Keratinocyte (primary cell): ENCODE data around the gene ZNF503. TPM values are rescaled to one million over a fixed set of nuclear protein-coding genes. Genes with fewer than 3 reads are reported as not detected.

Source experiments
- DNase-seq: peaks from one replicate; pipeline ENCODE4 v3.0.0-alpha.2; 2011; ENCODE audit warnings: low read depth, missing footprints, low spot score
- FAIRE-seq: peaks from 2 replicates; lab custom pipeline; 2011; peaks lifted over from hg19 to GRCh38; lab: Jason Lieb, UNC
- H2AFZ ChIP-seq: 2 replicates; pipeline ENCODE4 v1.6.0; 2012; ENCODE audit warnings: low read length, control low read depth, inconsistent platforms; ENCODE audit not compliant: control insufficient read depth
- H3K27ac ChIP-seq: 2 replicates; pipeline ENCODE4 v1.5.1; 2011; ENCODE audit warnings: low read length; ENCODE audit not compliant: control insufficient read depth, insufficient read depth
- H3K27me3 ChIP-seq: 3 replicates; pipeline ENCODE4 v1.6.0; 2011; ENCODE audit warnings: low read length; ENCODE audit not compliant: control insufficient read depth, insufficient read depth; ENCODE audit errors: extremely low read depth
- H3K36me3 ChIP-seq, 2 experiments: 2 replicates in 1 of 2; 3 replicates in 1 of 2; pipeline ENCODE4 v1.5.1; 2011; ENCODE audit warnings: low read length in 2 of 2, mild to moderate bottlenecking in 1 of 2; ENCODE audit not compliant: control insufficient read depth in 2 of 2, insufficient read depth in 2 of 2; ENCODE audit errors: extremely low read depth in 1 of 2
- H3K4me1 ChIP-seq: 3 replicates; pipeline ENCODE4 v1.5.1; 2011; ENCODE audit warnings: low read length; ENCODE audit not compliant: control insufficient read depth, insufficient read depth; ENCODE audit errors: extremely low read depth
- H3K4me2 ChIP-seq: 3 replicates; pipeline ENCODE4 v1.6.0; 2011; ENCODE audit warnings: low read depth, low read length; ENCODE audit not compliant: control insufficient read depth, insufficient read depth; ENCODE audit errors: extremely low read depth
- H3K4me3 ChIP-seq, 3 experiments: fragments of 200-600 bp in 1 of 3; sonication (generic) in 1 of 3; 2 replicates in 2 of 3; 3 replicates in 1 of 3; pipeline ENCODE4 v1.5.1; 2011 to 2016; ENCODE audit warnings: low read length in 3 of 3, mild to moderate bottlenecking in 3 of 3, control low read depth in 2 of 3, inconsistent platforms in 1 of 3, low read depth in 1 of 3, mixed read lengths in 1 of 3, mixed run types in 1 of 3, moderate library complexity in 1 of 3; ENCODE audit not compliant: control insufficient read depth in 2 of 3, insufficient read depth in 2 of 3; ENCODE audit errors: extremely low read depth in 1 of 3
- H3K79me2 ChIP-seq: 2 replicates; pipeline ENCODE4 v1.6.0; 2012; ENCODE audit warnings: low read length; ENCODE audit not compliant: control insufficient read depth, insufficient read depth
- H3K9ac ChIP-seq: 3 replicates; pipeline ENCODE4 v1.6.0; 2011; ENCODE audit warnings: low read length; ENCODE audit not compliant: control insufficient read depth, insufficient read depth; ENCODE audit errors: extremely low read depth
- H3K9me1 ChIP-seq: 3 replicates; pipeline ENCODE4 v1.6.0; 2011; ENCODE audit warnings: low read length; ENCODE audit not compliant: control insufficient read depth, insufficient read depth; ENCODE audit errors: extremely low read depth
- H3K9me3 ChIP-seq: 2 replicates; pipeline ENCODE4 v1.5.1; 2012; ENCODE audit warnings: low read depth, low read length; ENCODE audit not compliant: control insufficient read depth
- H4K20me1 ChIP-seq: 3 replicates; pipeline ENCODE4 v1.6.0; 2011; ENCODE audit warnings: low read length; ENCODE audit not compliant: control insufficient read depth, insufficient read depth; ENCODE audit errors: extremely low read depth
- EZH2 ChIP-seq: IDR thresholded peaks from one replicate; pipeline ENCODE4 v1.6.1; 2012; ENCODE audit warnings: inconsistent platforms, mild to moderate bottlenecking, low read length, moderate library complexity
- dilution Hi-C: fragments of 300-500 bp; cut with MboI; formaldehyde crosslinking; loops from one replicate; pipeline ENCODE4 v1.7.0; 2020; ENCODE audit warnings: low sequenced_read_pairs; ENCODE audit not compliant: extremely low pct_ligation_motif_present
- polyA plus RNA-seq, 5 experiments: library from polyadenylated mRNA; depleted of rRNA in 3 of 5; stranded (reverse) in 3 of 5; stranded (forward) in 1 of 5; unstranded in 1 of 5; fragments of >200 nt; gene quantifications; 1 replicate in 1 of 5; 2 replicates in 3 of 5; 3 replicates in 1 of 5; pipeline versions ENCODE4 v1.2.1 to v1.2.3, GENCODE V29; 2011 to 2012; ENCODE audit warnings: missing spikeins in 2 of 5, low read depth in 1 of 5, low replicate concordance in 1 of 5
- TF ChIP-seq, protein P1 (sequence below), 3 experiments: IDR thresholded peaks in 1 of 3; conservative IDR thresholded peaks in 1 of 3; optimal IDR thresholded peaks in 1 of 3; 2 replicates in 2 of 3; 3 replicates in 1 of 3; pipeline versions ENCODE3 to v1.5.1; 2011; ENCODE audit warnings: low read length in 3 of 3, mild to moderate bottlenecking in 3 of 3, moderate library complexity in 2 of 3, control low read depth in 1 of 3, inconsistent platforms in 1 of 3; ENCODE audit not compliant: insufficient read depth in 2 of 3; ENCODE audit errors: extremely low read depth in 1 of 3

The ZNF503 gene
- polyA plus RNA-seq, 1 donor (not counting 4 experiments of a cell fraction or from before 2014, with no cell fraction given) = 1.5 TPM

DNA sequence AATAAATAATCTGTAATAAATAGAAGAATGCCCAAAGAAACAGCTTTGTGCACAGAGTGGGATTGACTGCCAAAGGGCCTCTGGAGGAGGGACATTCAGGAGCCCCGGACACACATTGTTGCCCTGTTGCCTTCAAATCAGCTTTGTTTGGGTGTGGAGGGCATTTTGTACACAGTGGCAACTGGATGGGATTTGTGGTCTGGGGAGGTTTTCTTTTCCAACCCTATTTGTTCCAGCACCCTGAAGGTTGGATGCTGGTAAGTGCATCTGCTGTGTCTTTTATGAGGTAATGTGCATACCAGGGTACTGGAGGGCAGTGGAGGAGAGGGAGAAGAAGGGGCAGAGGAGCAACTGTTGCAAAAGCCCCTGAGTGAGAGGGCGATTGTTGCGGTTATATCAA is 36.1 kb upstream of the ZNF503 start:
- Histone ChIP-seq H3K27me3 (no peaks in the 10 kb centered on the region), H2AFZ (no peak overlapping the region), H3K36me3 (no peaks in the 10 kb centered on the region), H3K9me1 (no peaks in the 10 kb centered on the region), H3K27ac (no peak overlapping the region), H3K9ac (no peak overlapping the region), H3K79me2 (no peaks in the 10 kb centered on the region), H3K9me3 (no peaks in the 10 kb centered on the region), H3K4me2 (no peak overlapping the region), H4K20me1 (no peaks in the 10 kb centered on the region), H3K4me1 (no peaks in the 10 kb centered on the region), H3K4me3 (no peak overlapping the region)
- FAIRE-seq (no peak), DNase-seq (no peak)
- no peak for TF ChIP-seq EZH2
- TF ChIP-seq, protein P1, sequence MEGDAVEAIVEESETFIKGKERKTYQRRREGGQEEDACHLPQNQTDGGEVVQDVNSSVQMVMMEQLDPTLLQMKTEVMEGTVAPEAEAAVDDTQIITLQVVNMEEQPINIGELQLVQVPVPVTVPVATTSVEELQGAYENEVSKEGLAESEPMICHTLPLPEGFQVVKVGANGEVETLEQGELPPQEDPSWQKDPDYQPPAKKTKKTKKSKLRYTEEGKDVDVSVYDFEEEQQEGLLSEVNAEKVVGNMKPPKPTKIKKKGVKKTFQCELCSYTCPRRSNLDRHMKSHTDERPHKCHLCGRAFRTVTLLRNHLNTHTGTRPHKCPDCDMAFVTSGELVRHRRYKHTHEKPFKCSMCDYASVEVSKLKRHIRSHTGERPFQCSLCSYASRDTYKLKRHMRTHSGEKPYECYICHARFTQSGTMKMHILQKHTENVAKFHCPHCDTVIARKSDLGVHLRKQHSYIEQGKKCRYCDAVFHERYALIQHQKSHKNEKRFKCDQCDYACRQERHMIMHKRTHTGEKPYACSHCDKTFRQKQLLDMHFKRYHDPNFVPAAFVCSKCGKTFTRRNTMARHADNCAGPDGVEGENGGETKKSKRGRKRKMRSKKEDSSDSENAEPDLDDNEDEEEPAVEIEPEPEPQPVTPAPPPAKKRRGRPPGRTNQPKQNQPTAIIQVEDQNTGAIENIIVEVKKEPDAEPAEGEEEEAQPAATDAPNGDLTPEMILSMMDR (optimal IDR thresholded peaks at IDR 0.05 in 1 of 3, IDR thresholded peaks at IDR 0.05 in 1 of 3, conservative IDR thresholded peaks at IDR 0.05 in 1 of 3; ENCODE audit: extremely low read depth in 1 of 3, insufficient read depth in 2 of 3, low read length in 3 of 3) = no peak
- dilution Hi-C loops = no loop called here

DNA sequence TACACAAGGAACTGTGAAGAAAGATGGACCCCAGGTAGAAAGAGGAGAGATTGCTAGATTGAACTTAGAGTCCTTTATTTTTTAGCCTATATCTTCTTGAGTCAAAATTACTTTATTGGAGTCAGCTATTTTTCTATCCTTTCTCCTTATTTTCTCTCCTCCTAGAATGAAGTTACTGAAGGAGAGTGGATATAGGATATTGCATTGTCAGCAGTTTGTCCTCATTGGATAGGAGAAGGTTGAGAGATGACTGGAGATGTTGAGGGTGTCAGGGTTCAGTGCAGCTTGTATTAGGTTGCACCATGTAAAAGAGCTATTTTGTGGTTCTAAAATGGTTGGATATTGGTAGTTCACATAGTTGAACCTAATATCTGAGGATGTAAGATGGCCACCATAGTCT is 35.3 kb upstream of the ZNF503 start:
- Histone ChIP-seq H3K9me3 (no peaks in the 10 kb centered on the region), H3K4me3 (no peak overlapping the region), H3K27ac (no peak overlapping the region), H3K9me1 (no peaks in the 10 kb centered on the region), H3K36me3 (no peaks in the 10 kb centered on the region), H3K4me2 (no peak overlapping the region), H3K27me3 (no peaks in the 10 kb centered on the region), H3K9ac (no peak overlapping the region), H4K20me1 (no peaks in the 10 kb centered on the region), H3K4me1 (no peaks in the 10 kb centered on the region), H2AFZ (no peak overlapping the region), H3K79me2 (no peaks in the 10 kb centered on the region)
- no peak for FAIRE-seq
- DNase-seq = no peak
- dilution Hi-C loops = no loop called here
- no peak for TF ChIP-seq EZH2
- TF ChIP-seq, protein P1 (optimal IDR thresholded peaks at IDR 0.05 in 1 of 3, IDR thresholded peaks at IDR 0.05 in 1 of 3, conservative IDR thresholded peaks at IDR 0.05 in 1 of 3; ENCODE audit: extremely low read depth in 1 of 3, insufficient read depth in 2 of 3, low read length in 3 of 3) = no peak
